Tibial artery (tissue), 4 donors: ENCODE results near the gene KRTAP20-1.

Source experiments
- DNase-seq, 2 donors: peaks; one replicate each; pipeline ENCODE4 v3.0.0-alpha.2; 2019
- H3K27ac ChIP-seq, 2 donors: fragments of 200-600 bp; sonication (generic) in 1 of 2; 1 replicate in 1 of 2; 2 replicates in 1 of 2; pipeline ENCODE4 v1.5.1; 2018 to 2019; ENCODE audit warnings: mild to moderate bottlenecking in 1 of 2
- H3K27me3 ChIP-seq, 2 donors: fragments of 200-600 bp; sonication (generic) in 1 of 2; one replicate each; pipeline versions ENCODE4 v1.5.1 to v1.6.0; 2016 to 2019
- H3K36me3 ChIP-seq, 3 donors: fragments of 200-600 bp; sonication (generic) in 2 of 3; one replicate each; pipeline ENCODE4 v1.5.1; 2016 to 2019; ENCODE audit warnings: mild to moderate bottlenecking in 2 of 3
- H3K4me1 ChIP-seq, 4 donors: fragments of 200-600 bp; sonication (generic) in 2 of 4; 1 replicate in 3 of 4; 2 replicates in 1 of 4; pipeline ENCODE4 v1.5.1; 2016 to 2019
- H3K4me3 ChIP-seq, 2 donors: fragments of 200-600 bp; sonication (generic) in 1 of 2; 1 replicate in 1 of 2; 2 replicates in 1 of 2; pipeline ENCODE4 v1.5.1; 2018 to 2019; ENCODE audit warnings: mild to moderate bottlenecking in 2 of 2
- H3K9me3 ChIP-seq, 3 donors: fragments of 200-600 bp; sonication (generic) in 1 of 3; one replicate each; pipeline ENCODE4 v1.5.1; 2016 to 2019
- CTCF ChIP-seq, 2 experiments: fragments of 200-600 bp in 1 of 2; fragments of 450-650 bp in 1 of 2; IDR thresholded peaks; one replicate each; pipeline ENCODE4 v1.5.1; 2017 to 2019; ENCODE audit warnings: antibody characterized with exemption in 2 of 2, mild to moderate bottlenecking in 1 of 2, moderate library complexity in 1 of 2
- intact Hi-C: fragments of 100-400 bp; cut with DNase I; formaldehyde crosslinking; loops from one replicate; pipeline ENCODE4 v1.15.0; 2023; ENCODE audit warnings: low total_unique reads

Gene KRTAP20-1

GRCh38 chr21:30625449-30626165, 9.4 kb downstream of the KRTAP20-1 start:
- H3K4me1 ChIP-seq, result no peaks in the 10 kb centered on the region
- intact Hi-C loops, result no loop called here
- peaks cover 0 to 5% (median 0%) of the 10 kb centered on the region in 3 donors for H3K9me3 ChIP-seq
- H3K27me3 ChIP-seq, result no peaks in the 10 kb centered on the region
- DNase-seq, result no peak
- H3K36me3 ChIP-seq, result no peaks in the 10 kb centered on the region
- no peak for TF ChIP-seq CTCF (IDR thresholded peaks at IDR 0.05)
- no peak overlapping the region for H3K4me3 ChIP-seq
- no peak overlapping the region for H3K27ac ChIP-seq

- Histone ChIP-seq H3K4me3 (no peak overlapping the region), H3K36me3 (no peaks in the 10 kb centered on the region), H3K27me3 (no peaks in the 10 kb centered on the region), H3K27ac (no peak overlapping the region), H3K9me3 (peaks cover 0 to 5% (median 0%) of the 10 kb centered on the region in 3 donors), H3K4me1 (no peaks in the 10 kb centered on the region)
- TF ChIP-seq CTCF (IDR thresholded peaks at IDR 0.05), result no peak
- no peak for DNase-seq
- intact Hi-C loops, result no loop called here
Observed at GRCh38 chr21:30628109-30628508, 11.9 kb downstream of the KRTAP20-1 start.

- no peak overlapping the region for H3K27ac ChIP-seq
- TF ChIP-seq CTCF (IDR thresholded peaks at IDR 0.05), result no peak
- H3K4me3 ChIP-seq, result no peak overlapping the region
- H3K4me1 ChIP-seq, result no peaks in the 10 kb centered on the region
- H3K36me3 ChIP-seq, result no peaks in the 10 kb centered on the region
- intact Hi-C loops, result no loop called here
- no peak for DNase-seq
- no peaks in the 10 kb centered on the region for H3K27me3 ChIP-seq
- peaks cover 0 to 5% (median 0%) of the 10 kb centered on the region in 3 donors for H3K9me3 ChIP-seq
Observed at GRCh38 chr21:30629200-30629599, 13.0 kb downstream of the KRTAP20-1 start.

- no peak for DNase-seq
- Histone ChIP-seq H3K27ac (no peak within 1 kb of the TSS), H3K9me3 (no peaks in the 10 kb centered on the region), H3K27me3 (no peaks in the 10 kb centered on the region), H3K36me3 (no peaks in the 10 kb centered on the region), H3K4me1 (no peaks in the 10 kb centered on the region), H3K4me3 (no peak within 1 kb of the TSS)
- intact Hi-C loops, result no loop called here
- no peak for TF ChIP-seq CTCF (IDR thresholded peaks at IDR 0.05)
Observed at GRCh38 chr21:30634906-30635305, 18.7 kb downstream of the KRTAP20-1 start, which contains the start of gene KRTAP20-2. Gene KRTAP20-2 (plus strand): TSS chr21:30635206. CDS start chr21:30635264, 58 bp downstream.

GRCh38 chr21:30638686-30639085, 22.5 kb downstream of the KRTAP20-1 start:
- Histone ChIP-seq H3K9me3 (no peaks in the 10 kb centered on the region), H3K27me3 (no peaks in the 10 kb centered on the region), H3K36me3 (no peaks in the 10 kb centered on the region), H3K27ac (no peak overlapping the region), H3K4me1 (no peaks in the 10 kb centered on the region), H3K4me3 (no peak overlapping the region)
- intact Hi-C loops, result no loop called here
- DNase-seq, result no peak
- no peak for TF ChIP-seq CTCF (IDR thresholded peaks at IDR 0.05)
